IMR-90 (cell line): ENCODE results near the gene L3MBTL4. TPM values are rescaled to one million over a fixed set of nuclear protein-coding genes. Genes with fewer than 3 reads are reported as not detected.

Experiments used
- ATAC-seq: fragments of 200-7000 bp; cut with Tn5 transposase; 2 replicates; pipeline ENCODE4 v1.9.1; 2020; ENCODE audit warnings: low read depth, mild to moderate bottlenecking, moderate library complexity
- BruUV-seq: library from RNA; stranded (reverse); fragments of 400-500 nt; replicated peaks from 2 replicates; lab custom pipeline; 2021; lab: Mats Ljungman, UMichigan
- CTCF ChIA-PET: fragments of 300-600 bp; formaldehyde crosslinking; extraction: SDS; loops from one replicate; lab custom pipeline; 2021; ENCODE audit warnings: antibody characterized with exemption; lab: Yijun Ruan, JAX
- POLR2A ChIA-PET: fragments of 300-600 bp; sonication (Branson Sonifier 250); formaldehyde crosslinking; loops from one replicate; lab custom pipeline; 2022; ENCODE audit warnings: antibody characterized with exemption; ENCODE audit not compliant: unreplicated experiment; lab: Charles Lee
- DNase-seq: peaks from one replicate; pipeline ENCODE4 v3.0.0; 2013
- H2AFZ ChIP-seq: replicated peaks from 2 replicates; pipeline ENCODE3; 2013; ENCODE audit warnings: low read length, mild to moderate bottlenecking; ENCODE audit not compliant: poor library complexity
- H2AK5ac ChIP-seq: 2 replicates; pipeline ENCODE4 v1.6.1; 2013; ENCODE audit warnings: low read depth, low read length, inconsistent platforms
- H2AK9ac ChIP-seq: replicated peaks from 2 replicates; pipeline ENCODE3; 2013; ENCODE audit warnings: mild to moderate bottlenecking, low read depth, low read length, moderate library complexity; ENCODE audit not compliant: poor library complexity
- H2BK120ac ChIP-seq: 2 replicates; pipeline ENCODE4 v1.6.1; 2013; ENCODE audit warnings: low read depth, low read length, inconsistent platforms
- H2BK15ac ChIP-seq: 3 replicates; pipeline ENCODE4 v1.6.1; 2013; ENCODE audit warnings: low read depth, low read length, inconsistent platforms
- H2BK20ac ChIP-seq: 2 replicates; pipeline ENCODE4 v1.6.1; 2013; ENCODE audit warnings: low read depth, mild to moderate bottlenecking, inconsistent platforms, low read length, moderate library complexity
- H2BK5ac ChIP-seq: 2 replicates; pipeline ENCODE4 v1.6.1; 2013; ENCODE audit warnings: mild to moderate bottlenecking, low read depth, low read length, inconsistent platforms; ENCODE audit not compliant: poor library complexity, severe bottlenecking
- H3K14ac ChIP-seq: replicated peaks from 2 replicates; pipeline ENCODE4 v1.6.1; 2013; ENCODE audit warnings: low read depth, low read length, inconsistent platforms
- H3K18ac ChIP-seq: 2 replicates; pipeline ENCODE4 v1.6.1; 2013; ENCODE audit warnings: low read depth, low read length, control low read depth
- H3K23ac ChIP-seq: 2 replicates; pipeline ENCODE4 v1.6.1; 2013; ENCODE audit warnings: low read depth, low read length, inconsistent platforms
- H3K27ac ChIP-seq: 2 replicates; pipeline ENCODE4 v1.5.1; 2013; ENCODE audit warnings: mild to moderate bottlenecking, control low read depth, low read length; ENCODE audit not compliant: insufficient read depth
- H3K27me3 ChIP-seq: 2 replicates; pipeline ENCODE4 v1.6.1; 2013; ENCODE audit warnings: low read length; ENCODE audit not compliant: control insufficient read depth, insufficient read depth
- H3K36me3 ChIP-seq: 2 replicates; pipeline ENCODE4 v1.6.1; 2013; ENCODE audit warnings: low read length, mixed read lengths; ENCODE audit not compliant: control insufficient read depth, insufficient read depth
- H3K4ac ChIP-seq: 2 replicates; pipeline ENCODE4 v1.6.1; 2013; ENCODE audit warnings: low read depth, low read length, inconsistent platforms
- H3K4me1 ChIP-seq: 2 replicates; pipeline ENCODE4 v1.6.1; 2013; ENCODE audit warnings: low read length, mixed read lengths; ENCODE audit not compliant: control insufficient read depth, insufficient read depth
- H3K4me2 ChIP-seq: 2 replicates; pipeline ENCODE4 v1.6.1; 2013; ENCODE audit warnings: low read depth, mild to moderate bottlenecking, control low read depth, low read length, moderate library complexity
- H3K4me3 ChIP-seq: 2 replicates; pipeline ENCODE4 v1.5.1; 2013; ENCODE audit warnings: low read depth, mild to moderate bottlenecking, control low read depth, low read length, moderate library complexity; ENCODE audit not compliant: insufficient read depth
- H3K56ac ChIP-seq: 2 replicates; pipeline ENCODE4 v1.6.1; 2013; ENCODE audit warnings: low read length, inconsistent platforms; ENCODE audit not compliant: insufficient read depth; ENCODE audit errors: extremely low read depth
- H3K79me1 ChIP-seq, 2 experiments: 2 replicates each; pipeline ENCODE4 v1.6.1; 2013; ENCODE audit warnings: low read length in 2 of 2, inconsistent platforms in 1 of 2, low read depth in 1 of 2
- H3K9ac ChIP-seq: 2 replicates; pipeline ENCODE4 v1.6.1; 2013; ENCODE audit warnings: low read depth, low read length, control low read depth
- H3K9me1 ChIP-seq: 2 replicates; pipeline ENCODE4 v1.6.1; 2013; ENCODE audit warnings: low read length, inconsistent platforms; ENCODE audit not compliant: insufficient read depth
- H3K9me3 ChIP-seq: 2 replicates; pipeline ENCODE4 v1.6.1; 2013; ENCODE audit warnings: low read length; ENCODE audit not compliant: control insufficient read depth, insufficient read depth
- H4K20me1 ChIP-seq: 2 replicates; pipeline ENCODE4 v1.6.1; 2013; ENCODE audit warnings: low read length, inconsistent platforms; ENCODE audit not compliant: insufficient read depth
- H4K5ac ChIP-seq: 2 replicates; pipeline ENCODE4 v1.6.1; 2013; ENCODE audit warnings: mild to moderate bottlenecking, low read depth, low read length, control low read depth
- H4K8ac ChIP-seq, 2 experiments: 2 replicates each; pipeline ENCODE4 v1.6.1; 2013; ENCODE audit warnings: low read depth in 2 of 2, low read length in 2 of 2, control low read depth in 1 of 2, inconsistent platforms in 1 of 2
- H4K91ac ChIP-seq: 2 replicates; pipeline ENCODE4 v1.6.1; 2013; ENCODE audit warnings: low read depth, low read length, inconsistent platforms; ENCODE audit not compliant: insufficient read depth
- FOS ChIP-seq: fragments of 150-350 bp; IDR thresholded peaks from 2 replicates; pipeline ENCODE4 v1.6.1; 2016; ENCODE audit warnings: low read depth, low read length
- WGBS, 2 experiments: methylation state at CpG; one replicate each; pipeline versions ENCODE4 v1.1.5 to v1.1.7; 2013; ENCODE audit warnings: missing lambda C conversion rate in 2 of 2; ENCODE audit not compliant: insufficient read length in 1 of 2; ENCODE audit errors: extremely low coverage in 2 of 2; 5-methylcytosine and 5-hydroxymethylcytosine counted together
- dilution Hi-C: fragments of 300-500 bp; cut with HindIII; formaldehyde crosslinking; loops from one replicate; pipeline ENCODE4 v1.14.3; 2018; ENCODE audit warnings: low sequenced_read_pairs; ENCODE audit not compliant: unreplicated experiment
- in situ Hi-C: fragments of 300-500 bp; cut with MboI; formaldehyde crosslinking; loops from 3 replicates; pipeline ENCODE4 v1.14.3; 2019; ENCODE audit warnings: low sequenced_read_pairs, inconsistent platforms, mixed read lengths
- intact Hi-C: fragments of 100-400 bp; cut with micrococcal nuclease; formaldehyde crosslinking; loops from 2 replicates; pipeline ENCODE4 v1.10.0; 2022
- polyA plus RNA-seq, 3 experiments: library from polyadenylated mRNA; depleted of rRNA; stranded (reverse); fragments of >200 nt; gene quantifications; 2 replicates each; pipeline ENCODE4 v1.2.3, GENCODE V29; 2012; ENCODE audit warnings: low replicate concordance in 1 of 3
- total RNA-seq: library from RNA; depleted of rRNA; stranded (reverse); fragments of >200 nt; gene quantifications from 2 replicates; pipeline ENCODE4 v1.2.3, GENCODE V29; 2012
- TF ChIP-seq, protein P1 (sequence below): fragments of 150-350 bp; IDR thresholded peaks from 2 replicates; pipeline ENCODE4 v1.6.1; 2016; ENCODE audit warnings: low read depth, mild to moderate bottlenecking, low read length, moderate library complexity, borderline replicate concordance

L3MBTL4 gene
- total and polyA plus RNA-seq, 2 of the 4 experiments (the other 2 are of a cell fraction): under 0.01 to 0.02 TPM

DNA sequence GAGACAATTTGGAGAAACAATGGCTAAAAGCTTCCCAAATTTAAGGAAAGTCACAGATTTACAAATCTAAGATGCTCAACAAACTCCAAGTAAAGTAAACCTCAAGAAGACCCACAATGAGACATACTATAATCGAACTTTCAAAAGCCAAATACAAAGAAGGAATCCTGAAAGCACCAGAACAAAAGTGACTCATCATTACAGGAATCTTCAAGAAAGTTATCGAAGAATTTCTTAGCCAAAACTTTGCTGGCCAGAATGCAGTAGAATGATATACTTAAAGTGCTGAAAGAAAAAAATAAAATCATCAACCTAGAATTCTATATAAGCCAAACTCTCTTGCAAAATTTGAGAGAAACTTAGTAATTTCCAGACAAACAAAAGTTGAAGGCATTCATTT is 412.8 kb downstream of the L3MBTL4 start:
- Histone ChIP-seq H2BK5ac (no peak overlapping the region), H3K4me1 (peaks cover 7% of the 10 kb centered on the region), H3K36me3 (no peaks in the 10 kb centered on the region), H3K18ac (no peak overlapping the region), H4K20me1 (no peaks in the 10 kb centered on the region), H3K79me1 (no peaks in the 10 kb centered on the region), H4K91ac (no peak overlapping the region), H3K9me1 (no peaks in the 10 kb centered on the region), H3K4me3 (no peak overlapping the region), H2BK120ac (no peak overlapping the region), H4K8ac (no peak overlapping the region), H2AK5ac (no peak overlapping the region), H2BK20ac (no peak overlapping the region), H3K56ac (no peak overlapping the region), H3K4ac (no peak overlapping the region), H3K9me3 (peaks cover 3% of the 10 kb centered on the region; the same call in 1 of the 2 replicates), H3K27me3 (no peaks in the 10 kb centered on the region), H2AFZ (no peak overlapping the region), H3K27ac (no peak overlapping the region), H3K14ac (no peak overlapping the region), H4K5ac (no peak overlapping the region), H3K23ac (no peak overlapping the region), H3K4me2 (peak overlapping the region; percentile 45; the same call in 1 of the 2 replicates), H2BK15ac (no peak overlapping the region), H2AK9ac (no peak overlapping the region), H3K9ac (no peak overlapping the region)
- no TSS peak for BruUV-seq
- intact Hi-C loops: no loop called here
- dilution Hi-C loops: no loop called here
- DNase-seq (peak; percentile 62), ATAC-seq (peak; percentile 68)
- WGBS, 2 experiments: no CpG with 5 or more reads among the region's 2 CpGs
- in situ Hi-C loops: no loop called here
- ChIA-PET CTCF (no interaction called here), POLR2A (no interaction called here)
- TF ChIP-seq, protein P1, sequence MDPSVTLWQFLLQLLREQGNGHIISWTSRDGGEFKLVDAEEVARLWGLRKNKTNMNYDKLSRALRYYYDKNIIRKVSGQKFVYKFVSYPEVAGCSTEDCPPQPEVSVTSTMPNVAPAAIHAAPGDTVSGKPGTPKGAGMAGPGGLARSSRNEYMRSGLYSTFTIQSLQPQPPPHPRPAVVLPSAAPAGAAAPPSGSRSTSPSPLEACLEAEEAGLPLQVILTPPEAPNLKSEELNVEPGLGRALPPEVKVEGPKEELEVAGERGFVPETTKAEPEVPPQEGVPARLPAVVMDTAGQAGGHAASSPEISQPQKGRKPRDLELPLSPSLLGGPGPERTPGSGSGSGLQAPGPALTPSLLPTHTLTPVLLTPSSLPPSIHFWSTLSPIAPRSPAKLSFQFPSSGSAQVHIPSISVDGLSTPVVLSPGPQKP: no peak
- peak; percentile 58; the same call in 1 of the 2 replicates for TF ChIP-seq FOS
